Adrenal gland (tissue), 12 donors: ENCODE measurements around the gene ADGRB3. TPM values are rescaled to one million over a fixed set of nuclear protein-coding genes. Genes with fewer than 3 reads are reported as not detected.

ENCODE experiments used
- DNase-seq, 7 donors: peaks; one replicate each; pipeline ENCODE4 v3.0.0-alpha.2; 2019 to 2020
- H3K27ac ChIP-seq, 5 donors: fragments of 200-600 bp; sonication (generic) in 4 of 5; 1 replicate in 3 of 5; 2 replicates in 2 of 5; pipeline versions ENCODE4 v1.5.1 to v1.8.0; 2016 to 2020; ENCODE audit warnings: mild to moderate bottlenecking in 1 of 5
- H3K27me3 ChIP-seq: fragments of 200-600 bp; 2 replicates; pipeline ENCODE4 v1.8.0; 2021
- H3K36me3 ChIP-seq, 2 donors: fragments of 200-600 bp; replicated peaks in 1 of 2; 1 replicate in 1 of 2; 2 replicates in 1 of 2; pipeline versions ENCODE4 v1.5.1 to v1.8.0; 2018 to 2022
- H3K4me1 ChIP-seq, 2 donors: fragments of 200-600 bp; replicated peaks in 1 of 2; 1 replicate in 1 of 2; 2 replicates in 1 of 2; pipeline versions ENCODE4 v1.5.1 to v1.8.0; 2018 to 2021
- H3K4me3 ChIP-seq, 4 donors: fragments of 200-600 bp; sonication (generic) in 3 of 4; one replicate each; pipeline ENCODE4 v1.5.1; 2016 to 2018
- H3K9me3 ChIP-seq, 3 donors: fragments of 200-600 bp; sonication (generic) in 1 of 3; replicated peaks in 1 of 3; 1 replicate in 2 of 3; 2 replicates in 1 of 3; pipeline versions ENCODE4 v1.5.1 to v1.8.0; 2016 to 2021
- POLR2A ChIP-seq, 2 donors: fragments of 450-650 bp; IDR thresholded peaks; one replicate each; pipeline ENCODE4 v1.6.1; 2017; ENCODE audit warnings: antibody characterized with exemption in 2 of 2, mild to moderate bottlenecking in 2 of 2, moderate library complexity in 1 of 2
- WGBS, 4 donors: extraction: QIAGEN DNeasy Blood & Tissue Kit in 2 of 4; methylation state at CpG; one replicate each; pipeline versions ENCODE4 v1.1.5 to v1.1.7; 2013 to 2017; 5-methylcytosine and 5-hydroxymethylcytosine counted together
- intact Hi-C, 2 donors: fragments of 100-400 bp; cut with DNase I; formaldehyde crosslinking; loops; one replicate each; pipeline versions ENCODE4 v1.14.1 to v1.15.0; 2022 to 2023
- polyA plus RNA-seq, 3 donors: library from polyadenylated mRNA; stranded (reverse); fragments of 200-250 nt in 2 of 3; fragments of 350-450 nt in 1 of 3; fragmentation: Illumina TruSeq in 1 of 3; extraction: RNeasy Lipid Tissue Mini Kit (QIAGEN cat#74804) in 1 of 3; gene quantifications; one replicate each; pipeline ENCODE4 v1.2.3, GENCODE V29; 2013 to 2014
- total RNA-seq, 9 donors: library from RNA; depleted of rRNA in 4 of 9; stranded (reverse); fragments of >200 nt in 4 of 9; fragments of 120-200 nt in 1 of 9; fragmentation: NEBNext Ultra II Directional in 1 of 9; extraction: Animal tissue kit (Norgen Biotek cat#: 25700) in 1 of 9; gene quantifications; one replicate each; pipeline versions ENCODE4 v1.1.0 to v1.2.4, GENCODE V29; 2013 to 2023
- TF ChIP-seq, protein P1 (sequence below), 6 experiments: fragments of 450-650 bp in 4 of 6; fragments of 200-600 bp in 2 of 6; sonication (generic) in 1 of 6; IDR thresholded peaks; 1 replicate in 5 of 6; 2 replicates in 1 of 6; pipeline versions ENCODE4 v1.5.1 to v1.8.0; 2016 to 2021; ENCODE audit warnings: antibody characterized with exemption in 6 of 6, mild to moderate bottlenecking in 2 of 6, moderate library complexity in 1 of 6
- donor health status: healthy with polysubstance abuse.
- donor health status: Bipolar disorder and iron deficiency.
- donor health status: DM: yes; HTN: yes; CAD: no.
- donor health status: DM: no; HTN: no; CAD: no.
- donor health status: DM: no; HTN: no; CAD: no.
- donor health status: DM: yes; HTN: yes; CAD: no.

Gene ADGRB3
- total and polyA plus RNA-seq, 12 donors: 1.3 to 9.0 (median 3.1) TPM

- no peak overlapping the region for H3K4me3 ChIP-seq
- DNase-seq: no peak
- H3K9me3 ChIP-seq: no peaks in the 10 kb centered on the region
- 90 to 95% (median 92%) methylated on average over 2 of the region's 2 CpGs for WGBS, 4 donors
- H3K27me3 ChIP-seq: no peaks in the 10 kb centered on the region
- H3K4me1 ChIP-seq: no peaks in the 10 kb centered on the region
- intact Hi-C loops: no loop called here
- TF ChIP-seq POLR2A (IDR thresholded peaks at IDR 0.05): no peak
- TF ChIP-seq, protein P1, sequence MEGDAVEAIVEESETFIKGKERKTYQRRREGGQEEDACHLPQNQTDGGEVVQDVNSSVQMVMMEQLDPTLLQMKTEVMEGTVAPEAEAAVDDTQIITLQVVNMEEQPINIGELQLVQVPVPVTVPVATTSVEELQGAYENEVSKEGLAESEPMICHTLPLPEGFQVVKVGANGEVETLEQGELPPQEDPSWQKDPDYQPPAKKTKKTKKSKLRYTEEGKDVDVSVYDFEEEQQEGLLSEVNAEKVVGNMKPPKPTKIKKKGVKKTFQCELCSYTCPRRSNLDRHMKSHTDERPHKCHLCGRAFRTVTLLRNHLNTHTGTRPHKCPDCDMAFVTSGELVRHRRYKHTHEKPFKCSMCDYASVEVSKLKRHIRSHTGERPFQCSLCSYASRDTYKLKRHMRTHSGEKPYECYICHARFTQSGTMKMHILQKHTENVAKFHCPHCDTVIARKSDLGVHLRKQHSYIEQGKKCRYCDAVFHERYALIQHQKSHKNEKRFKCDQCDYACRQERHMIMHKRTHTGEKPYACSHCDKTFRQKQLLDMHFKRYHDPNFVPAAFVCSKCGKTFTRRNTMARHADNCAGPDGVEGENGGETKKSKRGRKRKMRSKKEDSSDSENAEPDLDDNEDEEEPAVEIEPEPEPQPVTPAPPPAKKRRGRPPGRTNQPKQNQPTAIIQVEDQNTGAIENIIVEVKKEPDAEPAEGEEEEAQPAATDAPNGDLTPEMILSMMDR (IDR thresholded peaks at IDR 0.05): no peak
- no peak overlapping the region for H3K27ac ChIP-seq
- H3K36me3 ChIP-seq: no peaks in the 10 kb centered on the region
Measured at GRCh38 chr6:69331886-69332285, 696.8 kb downstream of the ADGRB3 start.

DNA sequence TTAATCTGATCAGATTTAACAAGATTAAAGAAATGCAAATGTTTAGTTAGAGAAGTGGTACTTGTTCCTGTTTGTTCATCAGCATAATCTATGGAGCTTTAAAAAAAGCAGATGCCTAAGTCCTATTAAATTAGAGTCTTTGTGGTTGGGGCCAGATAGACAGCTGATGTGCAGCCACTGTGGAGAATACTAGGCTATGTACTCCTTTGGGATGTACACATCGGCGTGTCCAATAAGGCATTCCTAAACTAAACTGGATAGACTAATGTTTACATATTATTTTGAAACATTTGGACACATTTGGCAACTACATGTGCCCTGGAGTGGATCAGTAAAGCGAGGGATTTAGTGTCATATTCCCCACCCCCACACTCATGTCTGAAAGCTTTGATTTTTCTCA lies 702.2 kb downstream of the ADGRB3 start:
- intact Hi-C loops: no loop called here
- TF ChIP-seq, protein P1 (IDR thresholded peaks at IDR 0.05): no peak
- DNase-seq: no peak
- Histone ChIP-seq H3K9me3 (no peaks in the 10 kb centered on the region), H3K27ac (no peak overlapping the region), H3K4me3 (no peak overlapping the region), H3K27me3 (no peaks in the 10 kb centered on the region), H3K4me1 (no peaks in the 10 kb centered on the region), H3K36me3 (no peaks in the 10 kb centered on the region)
- 81 to 90% (median 82%) methylated on average over 3 of the region's 3 CpGs for WGBS, 4 donors

DNA sequence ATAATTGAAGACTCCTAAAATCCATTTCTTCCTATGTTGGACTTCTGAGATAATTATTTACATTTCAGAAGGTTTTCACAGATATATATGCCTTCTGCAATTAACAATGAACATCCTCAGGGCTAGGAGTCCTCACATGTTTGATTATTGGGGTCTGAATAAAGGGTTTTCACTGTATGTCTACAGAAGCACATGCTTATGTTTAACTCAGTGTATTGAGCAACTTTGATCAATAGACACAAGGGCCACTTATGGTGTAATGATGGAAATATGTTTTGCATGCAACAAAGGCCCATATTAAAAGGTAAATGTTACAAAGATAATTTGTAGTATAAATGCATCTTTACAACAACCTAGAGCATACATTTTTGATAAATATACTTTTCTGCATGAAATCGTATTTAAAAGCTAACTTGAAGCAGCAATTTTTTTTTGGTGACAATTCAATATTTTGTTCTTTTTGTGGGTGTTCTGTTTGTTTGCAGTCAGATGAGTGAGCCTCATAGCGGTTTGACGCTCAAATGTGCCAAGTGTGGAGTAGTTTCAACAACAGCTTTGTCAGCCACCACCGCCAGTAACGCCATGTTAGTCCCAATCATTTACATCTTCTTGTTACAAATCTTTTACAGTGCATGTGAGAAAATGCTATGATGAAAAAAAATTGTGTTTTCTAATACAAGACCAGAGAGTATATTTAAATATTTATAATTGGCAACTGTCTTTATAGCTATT lies 703.5 kb downstream of the ADGRB3 start:
- no peaks in the 10 kb centered on the region for H3K27me3 ChIP-seq
- no peak overlapping the region for H3K27ac ChIP-seq
- intact Hi-C loops: no loop called here
- no peak overlapping the region for H3K4me3 ChIP-seq
- no peaks in the 10 kb centered on the region for H3K36me3 ChIP-seq
- no peaks in the 10 kb centered on the region for H3K9me3 ChIP-seq
- H3K4me1 ChIP-seq: no peaks in the 10 kb centered on the region
- 87 to 91% (median 90%) methylated on average over 5 of the region's 5 CpGs for WGBS, 4 donors
- DNase-seq: no peak
- no peak for TF ChIP-seq POLR2A (IDR thresholded peaks at IDR 0.05)
- TF ChIP-seq, protein P1 (IDR thresholded peaks at IDR 0.05): no peak

GRCh38 chr6:69339163-69339550 lies 704.1 kb downstream of the ADGRB3 start:
- no peak for TF ChIP-seq POLR2A (IDR thresholded peaks at IDR 0.05)
- TF ChIP-seq, protein P1 (IDR thresholded peaks at IDR 0.05): no peak
- 75 to 89% (median 83%) methylated on average over 6 of the region's 6 CpGs for WGBS, 4 donors
- H3K36me3 ChIP-seq: no peaks in the 10 kb centered on the region
- DNase-seq: no peak
- no peak overlapping the region for H3K27ac ChIP-seq
- H3K9me3 ChIP-seq: no peaks in the 10 kb centered on the region
- no peaks in the 10 kb centered on the region for H3K4me1 ChIP-seq
- no peak overlapping the region for H3K4me3 ChIP-seq
- intact Hi-C loops: no loop called here
- no peaks in the 10 kb centered on the region for H3K27me3 ChIP-seq
